NCI-H1436 treated with DMSO at 0.1 percent for 48 hours (cell line): ENCODE data around the gene KCNH1.

Experiments used
- DNase-seq: peaks from one replicate; lab custom pipeline; 2025; lab: John Stamatoyannopoulos, UW

KCNH1 gene

DNA sequence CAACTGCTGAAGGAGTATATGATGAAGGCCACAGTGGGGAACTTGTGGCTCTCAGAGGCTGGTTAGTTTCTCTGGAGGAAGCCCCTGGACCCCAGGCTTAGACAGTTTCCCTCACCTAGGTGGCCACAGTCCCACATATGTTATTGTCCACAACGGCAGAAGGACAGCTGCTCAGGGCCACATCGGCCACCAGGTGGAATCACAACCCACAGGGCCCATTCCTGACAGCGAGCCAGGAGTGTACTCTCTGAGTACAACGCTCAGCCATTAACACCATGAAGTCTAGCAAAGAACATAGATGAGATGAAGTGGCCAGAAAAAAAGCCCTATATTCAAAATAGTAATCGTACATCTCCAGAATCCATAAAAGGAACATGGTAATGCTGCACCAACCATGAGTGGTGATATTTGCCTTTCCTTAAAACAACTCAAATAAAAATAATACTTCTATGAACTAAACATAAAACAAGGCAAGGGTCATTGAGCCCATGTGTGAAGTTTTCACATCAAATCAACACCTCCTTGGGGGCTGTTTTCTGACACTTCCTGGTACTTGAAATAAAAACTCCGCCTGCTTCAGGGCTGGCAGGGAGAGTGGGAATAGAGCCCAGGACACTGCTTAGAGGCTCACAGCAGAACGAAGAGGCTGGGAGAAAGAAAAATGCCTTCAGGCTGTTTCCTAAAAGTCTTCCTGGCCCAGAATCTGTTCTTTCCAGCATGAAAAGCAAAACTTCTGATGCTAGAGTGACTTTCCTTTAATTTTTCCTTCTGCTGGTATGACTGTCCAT, 421.9 kb downstream of the KCNH1 start:
- DNase-seq: no peak

DNA sequence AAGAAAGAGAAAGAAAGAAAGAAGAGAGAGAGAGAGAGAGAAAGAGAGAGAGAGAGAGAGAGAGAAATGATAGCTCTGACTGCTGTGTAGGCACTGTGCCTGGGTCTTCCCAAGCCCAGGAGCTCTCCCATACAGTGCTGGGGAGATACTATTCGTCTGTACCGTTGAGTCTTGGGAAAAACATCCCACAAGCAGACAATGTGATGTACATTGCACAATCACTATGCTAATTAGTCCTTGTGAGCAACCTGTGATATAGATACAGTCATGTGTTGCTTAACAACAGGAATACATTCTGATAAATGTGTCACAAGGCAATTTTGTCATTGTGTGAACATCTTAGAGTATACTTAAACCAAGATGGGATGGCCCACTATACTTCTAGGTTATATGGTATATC, 424.2 kb downstream of the KCNH1 start:
- no peak for DNase-seq

GRCh38 chr1:210707300-210708240, 426.4 kb downstream of the KCNH1 start:
- DNase-seq: no peak

DNA sequence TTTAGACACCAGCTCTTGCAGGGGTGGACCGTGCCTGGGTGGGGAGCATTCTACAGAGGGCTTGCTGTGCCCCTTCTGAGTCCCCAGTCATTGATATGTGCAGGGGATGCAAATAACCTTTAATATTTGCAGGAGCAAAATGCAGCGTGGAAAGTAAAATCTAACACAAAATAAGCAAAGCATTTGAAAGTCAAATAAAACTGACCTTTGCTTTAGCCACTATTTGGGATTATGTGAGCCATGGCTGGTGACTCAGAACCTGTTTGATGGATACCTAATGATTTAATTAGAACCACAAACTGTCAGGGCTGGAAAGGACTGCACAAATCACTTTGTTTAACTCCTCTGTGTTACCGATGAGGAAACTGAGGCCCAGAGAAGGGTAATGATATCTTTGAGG, 427.7 kb downstream of the KCNH1 start:
- no peak for DNase-seq

GRCh38 chr1:210705086-210705485, 428.9 kb downstream of the KCNH1 start:
- DNase-seq: no peak

DNA sequence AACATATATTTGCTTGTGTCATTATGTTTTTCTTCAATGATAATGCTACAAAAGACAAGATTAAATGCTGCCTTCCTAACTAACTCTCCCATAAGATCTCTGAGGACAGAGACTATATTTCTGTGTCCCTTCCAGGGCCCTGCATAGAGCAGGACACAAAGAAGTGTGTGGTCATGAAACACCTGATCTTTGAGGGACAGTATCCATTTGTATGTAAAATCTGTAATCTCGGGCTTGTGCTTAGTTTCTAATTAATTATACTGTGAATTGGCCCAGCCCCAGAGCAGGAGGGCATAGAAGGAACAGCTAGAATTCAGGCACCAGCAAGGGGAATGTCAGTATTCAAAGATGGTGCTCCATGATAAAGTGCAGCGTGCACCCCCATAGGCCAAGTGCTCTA, 430.4 kb downstream of the KCNH1 start:
- DNase-seq: no peak

DNA sequence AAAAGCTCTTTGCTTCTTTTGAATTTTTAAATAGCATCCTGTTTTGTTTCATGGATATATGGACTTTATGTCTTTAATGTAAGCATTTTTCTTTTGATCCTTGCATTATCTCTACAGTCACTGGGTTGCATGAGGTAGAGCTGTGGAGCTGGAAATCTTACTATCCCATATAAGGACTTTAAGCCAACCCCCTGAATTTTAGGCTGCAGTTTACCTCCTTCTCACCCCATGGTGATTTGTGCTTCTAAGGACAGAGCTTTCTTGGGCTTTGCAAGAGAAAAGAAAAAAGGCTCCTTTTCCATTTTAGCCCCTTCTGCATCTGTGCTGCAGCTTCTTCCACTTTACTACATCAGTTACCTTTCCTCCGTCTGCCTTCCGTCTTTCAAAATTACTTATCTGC, 431.4 kb downstream of the KCNH1 start:
- DNase-seq: no peak

- no peak for DNase-seq
Measured at GRCh38 chr1:210700511-210700910, 433.4 kb downstream of the KCNH1 start.

GRCh38 chr1:210700083-210700482, 433.9 kb downstream of the KCNH1 start:
- DNase-seq: no peak

GRCh38 chr1:210698661-210699060, 435.3 kb downstream of the KCNH1 start:
- no peak for DNase-seq

- no peak for DNase-seq
Measured at GRCh38 chr1:210697185-210697584, 436.8 kb downstream of the KCNH1 start.

DNA sequence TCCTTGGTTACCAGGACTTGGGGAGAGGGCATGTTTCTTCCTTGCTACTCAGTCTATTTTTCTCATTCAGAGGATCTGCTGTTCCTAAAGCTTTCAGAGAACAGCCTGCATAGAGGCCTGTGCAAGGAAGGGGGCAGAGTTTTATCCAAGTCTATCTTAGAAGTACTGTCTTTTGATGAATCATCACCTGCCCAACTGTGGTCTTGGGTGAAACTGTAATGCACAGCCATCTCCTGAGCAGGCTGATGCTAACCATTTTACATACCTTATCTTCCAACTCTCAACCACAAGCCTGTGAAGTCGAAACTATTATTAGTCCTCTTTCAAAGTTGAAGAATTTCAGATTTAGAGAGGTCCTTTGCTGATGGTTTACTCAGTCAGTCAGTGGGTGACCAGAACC, 437.2 kb downstream of the KCNH1 start:
- DNase-seq: no peak

DNA sequence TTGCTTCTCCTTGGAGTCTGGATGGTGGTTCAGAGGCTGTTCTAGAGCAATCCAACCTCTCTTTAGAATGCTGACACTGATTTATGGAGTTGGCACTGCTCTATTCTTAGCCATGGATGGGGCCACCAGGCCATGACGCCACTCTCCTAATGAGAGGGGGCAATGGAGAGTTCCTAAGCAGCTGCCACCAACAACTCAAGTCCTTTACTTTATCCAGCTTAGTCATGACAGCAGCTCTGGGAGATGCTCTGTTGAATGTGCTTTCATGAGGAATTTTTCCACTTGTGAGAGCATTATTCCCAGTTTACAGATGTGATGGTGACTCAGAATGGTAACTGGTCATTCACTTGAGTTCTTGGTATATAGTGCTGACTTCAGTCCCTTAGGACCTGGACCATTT, 438.9 kb downstream of the KCNH1 start:
- no peak for DNase-seq

DNA sequence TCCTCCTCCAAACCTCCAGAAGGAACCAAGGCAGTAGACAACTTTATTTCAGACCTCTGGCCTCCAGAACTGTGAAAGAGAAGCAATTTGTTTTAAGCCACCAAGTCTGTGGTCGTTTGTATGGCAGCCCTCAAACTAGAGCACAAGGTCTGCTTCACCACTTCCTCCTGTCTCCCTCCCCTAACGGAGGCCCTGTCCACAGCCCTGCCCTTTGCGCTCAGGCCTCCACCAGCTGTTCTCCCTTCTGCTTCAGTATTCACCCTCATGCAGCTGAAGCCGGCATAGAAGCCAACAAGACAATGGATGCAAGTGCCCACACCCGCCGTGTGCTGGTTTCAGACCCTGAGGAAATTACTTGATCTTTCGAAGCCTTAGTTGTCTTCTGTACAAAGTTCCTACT, 441.2 kb downstream of the KCNH1 start:
- DNase-seq: no peak

GRCh38 chr1:210691039-210691610, 442.8 kb downstream of the KCNH1 start:
- DNase-seq: no peak

GRCh38 chr1:210690236-210690635, 443.7 kb downstream of the KCNH1 start:
- DNase-seq: no peak

- no peak for DNase-seq
Measured at GRCh38 chr1:210689826-210690225, 444.1 kb downstream of the KCNH1 start.

GRCh38 chr1:210688512-210689234, 445.3 kb downstream of the KCNH1 start:
- DNase-seq: no peak

DNA sequence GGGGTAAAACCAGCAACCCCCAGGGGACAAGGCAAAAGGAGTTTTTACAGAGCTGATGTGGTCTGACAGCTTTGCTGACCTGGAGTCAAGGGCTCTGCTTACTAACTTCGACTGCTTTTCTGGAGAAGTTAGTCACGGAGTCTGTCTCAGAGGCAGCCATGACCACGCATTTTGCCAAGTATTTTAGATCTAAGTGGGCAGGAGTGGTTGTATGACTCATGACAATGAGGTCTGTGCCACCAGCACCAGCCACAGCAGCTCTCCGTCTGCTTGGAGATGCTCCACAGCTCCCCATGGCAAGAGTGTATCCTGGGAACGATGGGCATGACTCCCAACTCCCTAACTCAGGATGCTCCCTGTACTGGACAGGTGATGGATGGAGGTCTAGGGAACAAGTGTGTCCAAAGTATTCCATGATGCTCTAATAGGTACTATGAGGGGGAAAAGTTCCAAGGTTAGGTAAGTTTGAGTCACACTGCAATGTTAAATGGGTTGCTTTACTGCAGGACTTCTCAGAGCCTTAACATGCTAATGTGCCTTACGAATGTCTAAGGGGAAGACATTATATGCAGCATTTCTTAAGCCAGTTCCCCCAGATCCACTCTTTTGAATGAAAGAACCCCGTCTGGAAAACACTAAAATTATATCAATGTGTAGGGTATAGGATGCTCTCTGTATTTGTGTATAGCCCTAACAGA, 446.2 kb downstream of the KCNH1 start:
- no peak for DNase-seq

DNA sequence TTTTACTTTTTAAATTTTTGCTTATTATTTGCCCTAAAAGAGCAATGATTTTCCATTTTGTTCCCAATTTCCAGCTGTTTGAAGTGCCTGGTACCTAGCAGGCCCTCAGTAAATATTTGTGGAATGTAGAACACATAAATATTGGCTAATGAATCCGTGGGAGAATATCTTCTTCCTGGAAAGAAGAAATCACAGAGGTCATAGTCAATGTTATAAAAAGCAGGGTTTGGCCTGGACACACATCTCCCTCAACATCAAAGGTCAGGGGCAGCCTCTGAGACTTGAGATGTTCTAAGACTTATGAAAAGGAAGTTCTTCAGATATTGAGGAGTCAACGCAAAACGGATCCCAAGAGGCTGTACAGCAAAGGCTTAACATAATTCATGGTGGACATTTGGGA, 447.1 kb downstream of the KCNH1 start:
- DNase-seq: no peak

DNA sequence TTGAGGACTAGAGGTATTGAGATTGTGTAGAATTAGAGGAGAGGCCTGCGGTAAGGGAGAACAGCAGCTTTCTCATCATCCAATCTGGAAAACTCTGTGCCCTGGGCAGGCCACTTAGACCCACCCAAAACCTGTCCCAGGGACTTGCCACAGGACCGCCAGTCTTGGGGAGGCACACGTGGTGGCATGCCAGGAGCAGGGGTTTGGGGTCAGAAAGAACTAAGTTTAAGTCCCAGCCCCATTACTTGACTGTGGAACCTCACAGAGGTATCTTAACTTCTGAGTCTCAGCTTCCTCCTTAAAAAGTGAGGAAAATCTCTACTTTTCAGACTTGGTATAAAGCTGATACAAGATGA, 448.7 kb downstream of the KCNH1 start:
- DNase-seq: no peak
